ENCODE results near the gene EMC8.

Gene EMC8

GRCh38 chr16:85730186-85730465 lies 69.2 kb downstream of the EMC8 start:
- no peak for DNase-seq (ENCODE audit: low read depth)

GRCh38 chr16:85729452-85730185 lies 69.7 kb downstream of the EMC8 start:
- no peak for DNase-seq (ENCODE audit: low read depth)

- DNase-seq (ENCODE audit: low read depth) = no peak
Measured at GRCh38 chr16:85728879-85729278, 70.5 kb downstream of the EMC8 start.
